SHP77 treated with DMSO at 0.1 percent for 48 hours (cell line): ENCODE results near the gene REN.

Experiments used
- DNase-seq: peaks from one replicate; lab custom pipeline; 2025; lab: John Stamatoyannopoulos, UW

REN gene

GRCh38 chr1:204190212-204191211 lies 24.4 kb upstream of the REN start:
- DNase-seq = no peak

GRCh38 chr1:204188959-204189639 lies 23.0 kb upstream of the REN start:
- DNase-seq = no peak

- DNase-seq = no peak
Measured at GRCh38 chr1:204186597-204186996, 20.5 kb upstream of the REN start.

GRCh38 chr1:204181116-204181515 lies 15.0 kb upstream of the REN start:
- DNase-seq = no peak

- no peak for DNase-seq
Measured at GRCh38 chr1:204180133-204180532, 14.0 kb upstream of the REN start.

- no peak for DNase-seq
Measured at GRCh38 chr1:204178487-204179281, 12.5 kb upstream of the REN start.

- no peak for DNase-seq
Measured at GRCh38 chr1:204177133-204177532, 11.0 kb upstream of the REN start.

- DNase-seq = no peak
Measured at GRCh38 chr1:204176049-204176448, 9.9 kb upstream of the REN start.

- DNase-seq = no peak
Measured at GRCh38 chr1:204174958-204175357, 8.8 kb upstream of the REN start.

GRCh38 chr1:204172404-204173029 lies 6.4 kb upstream of the REN start:
- DNase-seq = no peak

GRCh38 chr1:204171751-204172178 lies 5.6 kb upstream of the REN start:
- DNase-seq = no peak

- DNase-seq = no peak
Measured at GRCh38 chr1:204170494-204171155, 4.5 kb upstream of the REN start.

- DNase-seq = no peak
Measured at GRCh38 chr1:204169858-204170257, 3.7 kb upstream of the REN start.

GRCh38 chr1:204167730-204168129 lies 1.6 kb upstream of the REN start:
- no peak for DNase-seq

- peak; percentile 58 for DNase-seq
Measured at GRCh38 chr1:204162494-204163074, 3.6 kb downstream of the REN start.

GRCh38 chr1:204161609-204162493 lies 4.3 kb downstream of the REN start:
- DNase-seq = no peak

GRCh38 chr1:204157962-204158361 lies 8.2 kb downstream of the REN start:
- no peak for DNase-seq

- DNase-seq = no peak
Measured at GRCh38 chr1:204155881-204156280, 10.3 kb downstream of the REN start.

GRCh38 chr1:204154568-204155255 lies 11.4 kb downstream of the REN start:
- DNase-seq = no peak
